Suprapubic skin (tissue), 3 donors: ENCODE measurements around the gene GPR156.

Experiments used
- POLR2AphosphoS5 ChIP-seq, 3 donors: sonication (generic); formaldehyde crosslinking; IDR thresholded peaks; one replicate each; pipeline ENCODE4 v1.6.1; 2017; ENCODE audit warnings: antibody characterized with exemption in 3 of 3
- TF ChIP-seq, protein P1 (sequence below), 2 donors: fragments of 200-600 bp in 1 of 2; fragments of 450-650 bp in 1 of 2; sonication (generic) in 1 of 2; IDR thresholded peaks; one replicate each; pipeline ENCODE4 v1.5.1; 2016 to 2019; ENCODE audit warnings: antibody characterized with exemption in 2 of 2, mild to moderate bottlenecking in 1 of 2, moderate library complexity in 1 of 2

DNA sequence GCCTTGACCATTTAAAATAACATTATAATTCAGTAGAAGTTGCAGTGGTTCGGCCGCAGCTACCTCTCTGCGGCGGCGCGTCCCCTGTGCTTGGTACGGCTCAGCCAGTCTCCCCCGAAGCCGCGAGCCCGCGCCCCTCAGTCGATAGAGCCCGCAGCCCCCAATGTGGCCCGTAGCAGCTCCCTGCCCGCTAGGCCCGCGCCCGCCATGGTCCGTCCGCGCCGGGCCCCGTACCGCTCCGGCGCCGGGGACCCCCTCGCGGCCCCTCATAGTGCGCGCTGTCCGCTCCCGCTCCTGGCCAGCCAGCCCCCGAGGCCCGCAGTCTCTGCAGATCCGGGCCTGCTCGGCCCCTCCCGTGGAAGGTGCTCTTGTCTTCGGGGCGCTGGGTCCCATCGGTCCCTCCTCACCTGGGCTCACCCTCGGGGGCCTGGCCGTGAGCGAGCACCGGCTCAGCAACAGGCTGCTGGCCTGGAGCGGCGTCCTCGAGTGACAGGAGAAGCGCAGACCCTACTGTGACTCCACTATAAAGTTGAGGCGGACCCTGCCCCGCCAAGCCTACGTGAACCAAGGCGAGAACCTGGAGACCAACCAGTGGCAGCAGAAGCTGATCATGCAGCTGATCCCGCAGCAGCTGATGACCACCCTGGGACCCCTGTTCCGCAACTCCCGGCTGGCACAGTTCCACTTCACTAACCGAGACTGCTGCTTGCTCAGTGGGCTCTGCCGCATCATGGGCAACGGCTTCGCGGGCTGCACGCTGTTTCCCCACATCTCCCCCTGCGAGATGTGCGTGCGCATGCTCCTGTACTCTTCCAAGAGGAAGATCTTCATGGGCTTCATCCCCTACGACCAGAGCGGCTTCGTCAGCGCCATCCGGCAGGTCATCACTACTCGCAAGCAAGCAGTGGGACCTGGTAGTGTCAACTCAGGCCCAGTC, 21.8 kb upstream of the GPR156 start:
- TF ChIP-seq, protein P1, sequence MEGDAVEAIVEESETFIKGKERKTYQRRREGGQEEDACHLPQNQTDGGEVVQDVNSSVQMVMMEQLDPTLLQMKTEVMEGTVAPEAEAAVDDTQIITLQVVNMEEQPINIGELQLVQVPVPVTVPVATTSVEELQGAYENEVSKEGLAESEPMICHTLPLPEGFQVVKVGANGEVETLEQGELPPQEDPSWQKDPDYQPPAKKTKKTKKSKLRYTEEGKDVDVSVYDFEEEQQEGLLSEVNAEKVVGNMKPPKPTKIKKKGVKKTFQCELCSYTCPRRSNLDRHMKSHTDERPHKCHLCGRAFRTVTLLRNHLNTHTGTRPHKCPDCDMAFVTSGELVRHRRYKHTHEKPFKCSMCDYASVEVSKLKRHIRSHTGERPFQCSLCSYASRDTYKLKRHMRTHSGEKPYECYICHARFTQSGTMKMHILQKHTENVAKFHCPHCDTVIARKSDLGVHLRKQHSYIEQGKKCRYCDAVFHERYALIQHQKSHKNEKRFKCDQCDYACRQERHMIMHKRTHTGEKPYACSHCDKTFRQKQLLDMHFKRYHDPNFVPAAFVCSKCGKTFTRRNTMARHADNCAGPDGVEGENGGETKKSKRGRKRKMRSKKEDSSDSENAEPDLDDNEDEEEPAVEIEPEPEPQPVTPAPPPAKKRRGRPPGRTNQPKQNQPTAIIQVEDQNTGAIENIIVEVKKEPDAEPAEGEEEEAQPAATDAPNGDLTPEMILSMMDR (IDR thresholded peaks at IDR 0.05) = no peak
- TF ChIP-seq POLR2AphosphoS5 (IDR thresholded peaks at IDR 0.05) = no peak
